CD14-positive monocyte (primary cell): ENCODE results near the gene SAMSN1. TPM values are rescaled to one million over a fixed set of nuclear protein-coding genes. Genes with fewer than 3 reads are reported as not detected.

Source experiments
- DNase-seq, 3 donors: peaks; one replicate each; pipeline ENCODE4 v3.0.0-alpha.2; 2011 to 2022
- H2AFZ ChIP-seq: 2 replicates; pipeline ENCODE4 v1.6.0; 2012; ENCODE audit warnings: mild to moderate bottlenecking, low read depth, low read length, inconsistent platforms; ENCODE audit not compliant: insufficient read depth, poor library complexity, severe bottlenecking
- H3K27ac ChIP-seq, 2 donors: 1 replicate in 1 of 2; 2 replicates in 1 of 2; pipeline ENCODE4 v1.5.1; 2012 to 2013; ENCODE audit warnings: low read length in 2 of 2, control low read depth in 1 of 2, inconsistent platforms in 1 of 2, low read depth in 1 of 2, mild to moderate bottlenecking in 1 of 2
- H3K27me3 ChIP-seq, 2 donors: one replicate each; pipeline versions ENCODE4 v1.6.0 to v1.6.1; 2011 to 2013; ENCODE audit warnings: low read length in 2 of 2; ENCODE audit not compliant: control insufficient read depth in 2 of 2, insufficient read depth in 2 of 2
- H3K36me3 ChIP-seq, 2 donors: replicated peaks in 1 of 2; 1 replicate in 1 of 2; 2 replicates in 1 of 2; pipeline versions ENCODE4 v1.5.1 to v1.6.1; 2012 to 2013; ENCODE audit warnings: low read length in 2 of 2, control low read depth in 1 of 2, inconsistent platforms in 1 of 2, mild to moderate bottlenecking in 1 of 2; ENCODE audit not compliant: insufficient read depth in 2 of 2, control insufficient read depth in 1 of 2
- H3K4me1 ChIP-seq, 2 donors: 1 replicate in 1 of 2; 2 replicates in 1 of 2; pipeline versions ENCODE4 v1.5.1 to v1.6.1; 2012 to 2013; ENCODE audit warnings: low read length in 2 of 2, control low read depth in 1 of 2, inconsistent platforms in 1 of 2, mild to moderate bottlenecking in 1 of 2, moderate library complexity in 1 of 2; ENCODE audit not compliant: insufficient read depth in 2 of 2, control insufficient read depth in 1 of 2
- H3K4me2 ChIP-seq: replicated peaks from 2 replicates; pipeline ENCODE3; 2012; ENCODE audit warnings: low read length, moderate library complexity, mild to moderate bottlenecking; ENCODE audit not compliant: poor library complexity, severe bottlenecking; ENCODE audit errors: extremely low read depth
- H3K4me3 ChIP-seq, 3 experiments: fragments of 200-600 bp in 1 of 3; sonication (generic) in 1 of 3; replicated peaks in 1 of 3; 1 replicate in 2 of 3; 2 replicates in 1 of 3; pipeline ENCODE4 v1.5.1; 2011 to 2013; ENCODE audit warnings: low read length in 3 of 3, mild to moderate bottlenecking in 3 of 3, control low read depth in 2 of 3, low read depth in 2 of 3, inconsistent platforms in 1 of 3, moderate library complexity in 1 of 3
- H3K79me2 ChIP-seq: 2 replicates; pipeline ENCODE4 v1.6.0; 2012; ENCODE audit warnings: mild to moderate bottlenecking, control low read depth, inconsistent platforms, low read length, moderate library complexity; ENCODE audit not compliant: insufficient read depth
- H3K9ac ChIP-seq: 2 replicates; pipeline ENCODE4 v1.6.0; 2017; ENCODE audit warnings: low read length, mild to moderate bottlenecking; ENCODE audit not compliant: insufficient read depth, poor library complexity, severe bottlenecking
- H3K9me3 ChIP-seq, 2 donors: replicated peaks in 1 of 2; 1 replicate in 1 of 2; 2 replicates in 1 of 2; pipeline versions ENCODE4 v1.5.1 to v1.6.1; 2012 to 2013; ENCODE audit warnings: low read length in 2 of 2, control low read depth in 1 of 2; ENCODE audit not compliant: control insufficient read depth in 1 of 2, insufficient read depth in 1 of 2
- H4K20me1 ChIP-seq: 2 replicates; pipeline ENCODE4 v1.6.0; 2012; ENCODE audit warnings: mild to moderate bottlenecking, low read length, control low read depth, moderate library complexity; ENCODE audit not compliant: insufficient read depth
- H3K27ac Mint-ChIP-seq, 7 donors: one replicate each; pipeline ENCODE4 v1.8.0; 2020; ENCODE audit warnings: mild to moderate bottlenecking in 7 of 7, mixed read lengths in 7 of 7, moderate library complexity in 6 of 7, inconsistent platforms in 2 of 7
- H3K27me3 Mint-ChIP-seq, 3 donors: one replicate each; pipeline ENCODE4 v1.8.0; 2021 to 2022; ENCODE audit warnings: low read depth in 3 of 3, mild to moderate bottlenecking in 3 of 3, mixed read lengths in 3 of 3, moderate library complexity in 3 of 3, inconsistent platforms in 1 of 3
- H3K36me3 Mint-ChIP-seq, 2 donors: one replicate each; pipeline ENCODE4 v1.8.0; 2020; ENCODE audit warnings: mixed read lengths in 2 of 2, inconsistent platforms in 1 of 2, mild to moderate bottlenecking in 1 of 2
- H3K4me1 Mint-ChIP-seq: one replicate; pipeline ENCODE4 v1.8.0; 2020; ENCODE audit warnings: mild to moderate bottlenecking, mixed read lengths
- H3K4me3 Mint-ChIP-seq, 2 donors: one replicate each; pipeline ENCODE4 v1.8.0; 2020; ENCODE audit warnings: mild to moderate bottlenecking in 2 of 2, mixed read lengths in 2 of 2, moderate library complexity in 1 of 2
- H3K9me3 Mint-ChIP-seq, 7 donors: one replicate each; pipeline ENCODE4 v1.8.0; 2020 to 2022; ENCODE audit warnings: mixed read lengths in 7 of 7, mild to moderate bottlenecking in 6 of 7, moderate library complexity in 6 of 7, inconsistent platforms in 2 of 7
- CTCF ChIP-seq: fragments of 200-600 bp; IDR thresholded peaks from one replicate; pipeline ENCODE4 v1.8.0; 2022; ENCODE audit warnings: antibody characterized with exemption, mild to moderate bottlenecking
- WGBS: methylation state at CpG from one replicate; pipeline ENCODE4 v1.1.5; 2013; ENCODE audit warnings: missing lambda C conversion rate; ENCODE audit not compliant: insufficient coverage; 5-methylcytosine and 5-hydroxymethylcytosine counted together
- intact Hi-C, 2 donors: fragments of 100-400 bp; cut with micrococcal nuclease; formaldehyde crosslinking; loops; one replicate each; pipeline versions ENCODE4 v1.15.0 to v1.15.1; 2023
- polyA plus RNA-seq, 3 donors: library from polyadenylated mRNA; depleted of rRNA in 1 of 3; unstranded in 2 of 3; stranded (reverse) in 1 of 3; fragments of 300-500 nt in 2 of 3; fragments of >200 nt in 1 of 3; fragmentation: Illumina TruSeq in 2 of 3; gene quantifications; 1 replicate in 2 of 3; 2 replicates in 1 of 3; pipeline ENCODE4 v1.2.3, GENCODE V29; 2012 to 2021

Gene SAMSN1
- polyA plus RNA-seq, 3 donors: 20.9 to 38.6 (median 31.0) TPM

- Histone ChIP-seq H3K27ac (no peak overlapping the region), H3K27me3 (no peaks in the 10 kb centered on the region), H3K4me3 (no peak overlapping the region), H3K4me2 (no peak overlapping the region), H4K20me1 (no peaks in the 10 kb centered on the region), H2AFZ (no peak overlapping the region), H3K9ac (no peak overlapping the region), H3K4me1 (peaks cover 13 to 20% of the 10 kb centered on the region in 2 donors), H3K36me3 (no peaks in the 10 kb centered on the region), H3K79me2 (no peaks in the 10 kb centered on the region), H3K9me3 (no peaks in the 10 kb centered on the region)
- no peak overlapping the region for H3K4me3 Mint-ChIP-seq
- no peak for TF ChIP-seq CTCF
- DNase-seq: no peak
- no peak overlapping the region for H3K27ac Mint-ChIP-seq
- no peaks in the 10 kb centered on the region for H3K9me3 Mint-ChIP-seq
- H3K27me3 Mint-ChIP-seq: peaks cover 0 to 1% (median 1%) of the 10 kb centered on the region in 3 donors
- H3K36me3 Mint-ChIP-seq: no peaks in the 10 kb centered on the region
- WGBS: 100% methylated on average over 1 of the region's 10 CpGs
- peaks cover 17% of the 10 kb centered on the region for H3K4me1 Mint-ChIP-seq
- intact Hi-C loops: no loop called here
Observed at GRCh38 chr21:14582934-14583628, 37.0 kb upstream of the SAMSN1 start.

GRCh38 chr21:14581902-14582457, 35.9 kb upstream of the SAMSN1 start:
- intact Hi-C loops: no loop called here
- Histone ChIP-seq H3K27ac (no peak overlapping the region), H3K27me3 (no peaks in the 10 kb centered on the region), H3K9me3 (no peaks in the 10 kb centered on the region), H3K36me3 (no peaks in the 10 kb centered on the region), H4K20me1 (no peaks in the 10 kb centered on the region), H2AFZ (no peak overlapping the region), H3K4me2 (no peak overlapping the region), H3K79me2 (no peaks in the 10 kb centered on the region), H3K4me1 (peaks cover 13 to 20% of the 10 kb centered on the region in 2 donors), H3K4me3 (no peak overlapping the region), H3K9ac (no peak overlapping the region)
- TF ChIP-seq CTCF: no peak
- no peaks in the 10 kb centered on the region for H3K36me3 Mint-ChIP-seq
- DNase-seq: no peak
- no peak overlapping the region for H3K4me3 Mint-ChIP-seq
- H3K4me1 Mint-ChIP-seq: peaks cover 17% of the 10 kb centered on the region
- peaks cover 0 to 1% (median 1%) of the 10 kb centered on the region in 3 donors for H3K27me3 Mint-ChIP-seq
- no peaks in the 10 kb centered on the region for H3K9me3 Mint-ChIP-seq
- WGBS: 100% methylated on average over 3 of the region's 6 CpGs
- no peak overlapping the region for H3K27ac Mint-ChIP-seq
